ENCODE measurements around the gene EEF1B2.
A peak's percentile ranks its signal among the peaks of the same experiment; 100 is the strongest.
"Not testable (repeated sequence)": the region's sequence is repeated elsewhere in the genome, so short reads cannot be mapped to it uniquely, and the experiment has no call there.

The EEF1B2 gene

GRCh38 chr2:206159346-206160124, at the start of gene EEF1B2, which contains the start of gene NDUFS1:
Gene EEF1B2, plus strand, starts transcription at chr2:206159895. Its CDS starts 85 bp downstream, at chr2:206159980.
Gene NDUFS1, minus strand, starts transcription at chr2:206159444. Its CDS starts 5,766 bp downstream, at chr2:206153678.
- peak; percentile 91 for DNase-seq (ENCODE audit: low read depth, low spot score)
- H3K4me3 ChIP-seq (ENCODE audit: low read depth, low read length), result peak within 1 kb of the TSS; percentile 92
- CTCF ChIA-PET, result interaction anchor here (1.5 to 3.1 kb wide), 2 partner anchors 19 to 102 kb away, joined by 3 to 12 read pairs; no protein-coding TSS in a partner anchor
- POLR2A ChIA-PET, result interaction anchor here (0.7 to 1.0 kb wide), 2 partner anchors 115 to 1981 kb away, joined by 3 read pairs; partner anchors contain the start of gene ZDBF2
- TF ChIP-seq, protein P1, sequence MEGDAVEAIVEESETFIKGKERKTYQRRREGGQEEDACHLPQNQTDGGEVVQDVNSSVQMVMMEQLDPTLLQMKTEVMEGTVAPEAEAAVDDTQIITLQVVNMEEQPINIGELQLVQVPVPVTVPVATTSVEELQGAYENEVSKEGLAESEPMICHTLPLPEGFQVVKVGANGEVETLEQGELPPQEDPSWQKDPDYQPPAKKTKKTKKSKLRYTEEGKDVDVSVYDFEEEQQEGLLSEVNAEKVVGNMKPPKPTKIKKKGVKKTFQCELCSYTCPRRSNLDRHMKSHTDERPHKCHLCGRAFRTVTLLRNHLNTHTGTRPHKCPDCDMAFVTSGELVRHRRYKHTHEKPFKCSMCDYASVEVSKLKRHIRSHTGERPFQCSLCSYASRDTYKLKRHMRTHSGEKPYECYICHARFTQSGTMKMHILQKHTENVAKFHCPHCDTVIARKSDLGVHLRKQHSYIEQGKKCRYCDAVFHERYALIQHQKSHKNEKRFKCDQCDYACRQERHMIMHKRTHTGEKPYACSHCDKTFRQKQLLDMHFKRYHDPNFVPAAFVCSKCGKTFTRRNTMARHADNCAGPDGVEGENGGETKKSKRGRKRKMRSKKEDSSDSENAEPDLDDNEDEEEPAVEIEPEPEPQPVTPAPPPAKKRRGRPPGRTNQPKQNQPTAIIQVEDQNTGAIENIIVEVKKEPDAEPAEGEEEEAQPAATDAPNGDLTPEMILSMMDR (IDR thresholded peaks at IDR 0.05; ENCODE audit: insufficient read depth, low read length, missing control alignments), result no peak

DNA sequence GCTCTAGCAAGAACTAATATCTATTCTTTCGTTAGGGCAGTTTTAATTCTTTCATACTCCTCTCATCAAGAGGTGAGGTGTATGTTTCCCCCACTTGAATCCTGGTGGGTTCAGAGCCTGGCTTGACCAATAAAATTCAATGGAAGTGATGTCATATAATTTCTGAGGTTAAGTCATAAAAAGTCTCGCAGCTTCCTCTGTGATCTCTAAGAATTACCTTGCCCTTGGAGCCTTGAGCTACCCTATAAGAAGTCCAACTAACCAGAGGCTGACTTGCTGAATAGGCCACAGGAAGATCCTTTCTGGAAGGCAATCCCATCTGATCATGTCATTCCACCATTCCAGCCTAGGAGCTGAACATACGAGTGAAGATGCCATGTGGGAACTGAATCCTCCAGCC, 47.6 kb upstream of the EEF1B2 start:
- no peak overlapping the region for H3K4me3 ChIP-seq (ENCODE audit: low read depth, low read length)
- ChIA-PET CTCF (no interaction called here), POLR2A (interaction anchor here (0.6 kb wide), 1 partner anchor 90 kb away, joined by 3 read pairs; no protein-coding TSS in a partner anchor)
- TF ChIP-seq, protein P1 (IDR thresholded peaks at IDR 0.05; ENCODE audit: insufficient read depth, low read length, missing control alignments), result no peak
- no peak for DNase-seq (ENCODE audit: low read depth, low spot score)

GRCh38 chr2:206112846-206113547, 46.7 kb upstream of the EEF1B2 start:
- ChIA-PET CTCF (no interaction called here), POLR2A (no interaction called here)
- TF ChIP-seq, protein P1 (IDR thresholded peaks at IDR 0.05; ENCODE audit: insufficient read depth, low read length, missing control alignments), result no peak
- DNase-seq (ENCODE audit: low read depth, low spot score), result no peak
- H3K4me3 ChIP-seq (ENCODE audit: low read depth, low read length), result no peak overlapping the region

DNA sequence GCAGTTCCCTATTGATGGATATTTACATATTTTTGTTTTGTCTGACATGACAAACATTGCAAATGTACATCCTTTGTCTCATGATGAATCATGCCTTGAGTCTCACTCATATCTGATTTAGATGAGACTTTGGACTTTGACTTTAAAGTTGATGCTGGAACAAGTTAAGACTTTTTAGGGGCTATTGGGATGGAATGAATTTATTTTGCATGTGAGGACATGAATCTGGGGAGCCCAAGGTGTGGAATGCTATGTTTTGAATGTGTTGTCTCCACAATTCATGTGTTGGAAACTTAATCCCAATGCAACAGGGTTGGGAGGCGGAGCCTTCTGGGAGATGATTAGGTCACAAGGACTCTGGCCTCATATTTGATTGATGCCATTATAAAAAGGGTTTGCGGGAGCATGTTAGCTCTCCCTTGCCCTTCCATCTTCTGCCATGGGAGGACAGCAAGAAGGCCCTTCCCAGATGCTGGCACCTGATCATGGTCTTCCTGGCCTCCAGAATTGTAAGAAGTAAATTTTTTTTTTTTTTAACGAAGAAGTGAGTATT, 44.6 kb upstream of the EEF1B2 start:
- ChIA-PET CTCF (interaction anchor here (1.0 kb wide), 1 partner anchor 12 kb away, joined by 3 read pairs; no protein-coding TSS in a partner anchor), POLR2A (no interaction called here)
- no peak overlapping the region for H3K4me3 ChIP-seq (ENCODE audit: low read depth, low read length)
- TF ChIP-seq, protein P1 (IDR thresholded peaks at IDR 0.05; ENCODE audit: insufficient read depth, low read length, missing control alignments), result no peak
- DNase-seq (ENCODE audit: low read depth, low spot score), result no peak

DNA sequence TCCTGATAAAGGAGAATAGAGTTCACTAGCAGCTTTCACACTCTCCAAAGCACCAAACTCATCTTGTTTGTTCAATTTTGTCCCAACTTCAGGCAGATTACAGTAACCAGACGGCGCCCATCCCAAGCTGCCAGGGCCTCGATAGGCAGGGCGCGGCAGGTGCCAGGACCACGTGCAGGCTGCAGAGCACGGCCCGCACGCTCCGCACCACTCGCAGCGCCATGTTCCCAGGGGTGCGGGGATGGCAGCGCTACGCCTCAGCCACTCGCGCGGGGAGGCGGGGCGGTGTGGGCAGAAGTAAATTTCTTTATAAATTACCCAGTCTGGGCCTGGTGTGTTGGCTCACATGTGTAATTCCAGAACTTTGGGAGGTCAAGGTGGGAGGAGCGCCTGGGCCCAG, 43.4 kb upstream of the EEF1B2 start:
- DNase-seq (ENCODE audit: low read depth, low spot score), result no peak
- POLR2A ChIA-PET, result no interaction called here

DNA sequence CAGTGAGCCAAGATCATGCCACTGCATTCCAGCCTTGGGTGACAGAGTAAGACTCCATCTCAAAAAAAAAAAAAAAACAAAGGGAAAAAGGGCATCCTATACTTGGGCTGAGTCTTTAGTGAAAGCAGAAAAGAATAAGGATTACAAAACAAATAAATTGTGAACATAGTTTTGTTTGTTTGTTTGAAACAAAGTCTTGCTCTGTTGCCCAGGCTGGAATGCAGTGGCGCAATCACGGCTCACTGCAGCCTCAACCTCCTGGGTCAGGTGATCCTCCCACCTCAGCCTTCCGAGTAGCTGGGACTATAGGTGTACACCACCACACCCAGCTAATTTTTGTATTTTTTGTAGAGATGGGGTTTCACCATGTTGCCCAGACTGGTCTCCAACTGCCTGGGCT, 37.1 kb upstream of the EEF1B2 start:
- CTCF ChIA-PET, result not testable (repeated sequence)

More for the DNA sequence above, 43.4 kb upstream of the EEF1B2 start:
- CTCF ChIA-PET, result interaction anchor here (1.0 kb wide), 1 partner anchor 11 kb away, joined by 3 read pairs; no protein-coding TSS in a partner anchor
- TF ChIP-seq, protein P1 (IDR thresholded peaks at IDR 0.05; ENCODE audit: insufficient read depth, low read length, missing control alignments), result no peak
- no peak overlapping the region for H3K4me3 ChIP-seq (ENCODE audit: low read depth, low read length)

More for the DNA sequence above, 37.1 kb upstream of the EEF1B2 start:
- POLR2A ChIA-PET; H3K4me3 ChIP-seq (ENCODE audit: low read depth, low read length); DNase-seq (ENCODE audit: low read depth, low spot score): not testable (repeated sequence)

Data from AG04449 (cell line).